Fibroblast of pulmonary artery (primary cell): Measurements from ENCODE around the gene PLCG2.
"Not testable (repeated sequence)": the region's sequence is repeated elsewhere in the genome, so short reads cannot be mapped to it uniquely, and the experiment has no call there.

Source experiments
- DNase-seq: peaks from one replicate; pipeline ENCODE4 v3.0.0-alpha.2; 2010; ENCODE audit warnings: low read depth
- H3K4me3 ChIP-seq: replicated peaks from 2 replicates; pipeline ENCODE4 v1.5.1; 2011; ENCODE audit warnings: low read depth, mild to moderate bottlenecking, control low read depth, low read length, moderate library complexity
- TF ChIP-seq, protein P1 (sequence below): IDR thresholded peaks from 2 replicates; pipeline ENCODE4 v1.5.1; 2011; ENCODE audit warnings: mild to moderate bottlenecking, control low read depth, low read length, inconsistent platforms; ENCODE audit errors: missing control alignments

PLCG2 gene

GRCh38 chr16:81956213-81956948 is 177.3 kb downstream of the PLCG2 start:
- DNase-seq = peak; percentile 2
- no peak overlapping the region for H3K4me3 ChIP-seq

DNA sequence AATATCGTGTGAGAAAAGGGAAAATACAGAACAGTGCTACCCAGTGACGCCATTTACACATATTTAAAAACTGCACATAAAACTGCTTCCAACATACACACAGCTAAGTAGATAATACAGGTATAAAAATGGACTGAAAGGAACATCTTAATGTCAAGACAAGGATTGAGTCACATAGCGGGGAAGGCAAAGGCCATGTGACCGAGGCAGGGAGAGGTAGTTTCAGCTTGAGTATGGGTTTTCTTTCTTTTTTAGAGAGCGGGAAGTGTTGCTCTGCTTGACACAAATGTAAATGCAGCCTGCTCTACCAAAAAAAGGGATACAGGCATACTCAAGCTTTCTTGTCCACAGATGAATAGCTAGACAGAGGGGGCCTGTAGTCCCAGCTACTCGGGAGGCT is 185.7 kb downstream of the PLCG2 start:
- no peak for DNase-seq
- TF ChIP-seq, protein P1, sequence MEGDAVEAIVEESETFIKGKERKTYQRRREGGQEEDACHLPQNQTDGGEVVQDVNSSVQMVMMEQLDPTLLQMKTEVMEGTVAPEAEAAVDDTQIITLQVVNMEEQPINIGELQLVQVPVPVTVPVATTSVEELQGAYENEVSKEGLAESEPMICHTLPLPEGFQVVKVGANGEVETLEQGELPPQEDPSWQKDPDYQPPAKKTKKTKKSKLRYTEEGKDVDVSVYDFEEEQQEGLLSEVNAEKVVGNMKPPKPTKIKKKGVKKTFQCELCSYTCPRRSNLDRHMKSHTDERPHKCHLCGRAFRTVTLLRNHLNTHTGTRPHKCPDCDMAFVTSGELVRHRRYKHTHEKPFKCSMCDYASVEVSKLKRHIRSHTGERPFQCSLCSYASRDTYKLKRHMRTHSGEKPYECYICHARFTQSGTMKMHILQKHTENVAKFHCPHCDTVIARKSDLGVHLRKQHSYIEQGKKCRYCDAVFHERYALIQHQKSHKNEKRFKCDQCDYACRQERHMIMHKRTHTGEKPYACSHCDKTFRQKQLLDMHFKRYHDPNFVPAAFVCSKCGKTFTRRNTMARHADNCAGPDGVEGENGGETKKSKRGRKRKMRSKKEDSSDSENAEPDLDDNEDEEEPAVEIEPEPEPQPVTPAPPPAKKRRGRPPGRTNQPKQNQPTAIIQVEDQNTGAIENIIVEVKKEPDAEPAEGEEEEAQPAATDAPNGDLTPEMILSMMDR = no peak

More at GRCh38 chr16:81956213-81956948, 177.3 kb downstream of the PLCG2 start:
- TF ChIP-seq, protein P1 = no peak

DNA sequence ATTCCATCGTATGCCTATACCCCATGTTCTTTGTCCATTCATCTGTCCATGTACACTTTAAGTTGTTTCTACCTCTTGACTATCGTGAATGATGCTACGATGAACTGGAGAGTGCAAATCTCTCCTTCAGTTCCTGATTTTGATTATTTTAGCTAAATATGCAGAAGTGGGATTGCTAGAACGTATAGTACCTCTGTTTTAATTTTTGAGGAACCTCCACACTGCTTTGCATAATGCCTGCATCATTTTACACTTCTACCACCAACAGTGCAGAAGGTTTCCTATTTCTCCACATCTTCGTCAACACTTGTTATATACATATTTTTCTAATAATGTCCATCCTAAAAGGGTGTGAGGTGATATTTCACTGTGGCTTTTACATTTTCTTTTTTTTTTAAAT is 188.3 kb downstream of the PLCG2 start:
- TF ChIP-seq, protein P1 = no peak
- no peak overlapping the region for H3K4me3 ChIP-seq
- DNase-seq = no peak

More for the DNA sequence above, 185.7 kb downstream of the PLCG2 start:
- no peak overlapping the region for H3K4me3 ChIP-seq

GRCh38 chr16:81971853-81972252 is 192.8 kb downstream of the PLCG2 start:
- H3K4me3 ChIP-seq = no peak overlapping the region
- DNase-seq = no peak
- TF ChIP-seq, protein P1 = no peak

DNA sequence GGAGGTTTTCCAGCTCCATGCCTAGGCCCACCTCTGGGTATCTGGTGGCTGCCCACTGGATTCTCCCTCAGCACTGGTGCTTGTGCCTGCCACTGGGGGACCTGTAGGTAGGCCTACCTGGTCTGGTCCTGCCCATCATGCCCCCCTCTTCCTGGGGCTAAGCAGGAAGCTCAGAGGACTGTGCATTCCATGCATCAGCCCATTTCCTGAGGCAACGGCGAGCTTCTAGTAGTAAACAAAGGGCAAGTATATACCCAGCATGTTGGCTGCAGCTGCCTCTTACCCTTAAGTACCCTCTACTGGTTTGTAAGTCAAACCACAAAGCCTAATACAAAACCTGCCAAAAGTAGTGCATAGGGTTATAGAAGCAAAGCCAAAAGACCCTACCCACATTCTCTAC is 194.6 kb downstream of the PLCG2 start:
- TF ChIP-seq, protein P1 = no peak
- DNase-seq = no peak

DNA sequence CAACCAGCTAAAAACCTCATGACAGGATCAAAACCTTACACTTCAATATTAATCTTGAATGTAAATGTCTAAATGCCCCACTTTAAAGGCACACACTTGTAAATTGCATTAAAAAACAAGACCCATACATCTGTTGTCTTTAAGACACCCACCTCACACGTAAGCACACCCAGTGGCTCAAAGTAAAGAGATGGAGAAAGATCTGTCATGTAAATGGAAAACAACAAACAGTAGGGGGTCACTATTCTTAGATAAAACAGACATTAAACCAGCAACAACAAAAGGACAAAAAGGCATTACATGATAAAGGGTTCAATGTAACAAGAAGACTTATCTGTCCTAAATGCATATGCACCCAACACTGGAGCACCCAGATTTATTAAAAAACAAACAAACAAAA is 196.5 kb downstream of the PLCG2 start:
- TF ChIP-seq, protein P1 = no peak
- DNase-seq = no peak
- H3K4me3 ChIP-seq = no peak overlapping the region

More for the DNA sequence above, 194.6 kb downstream of the PLCG2 start:
- no peak overlapping the region for H3K4me3 ChIP-seq

- H3K4me3 ChIP-seq, DNase-seq: not testable (repeated sequence)
Measured at GRCh38 chr16:81977335-81977942, 198.3 kb downstream of the PLCG2 start.
